COLO668 (cell line): ENCODE measurements around the gene ST3GAL4.
"Not testable (repeated sequence)": the region's sequence is repeated elsewhere in the genome, so short reads cannot be mapped to it uniquely, and the experiment has no call there.

Experiments used
- DNase-seq: peaks from one replicate; lab custom pipeline; 2025; ENCODE audit not compliant: unreplicated experiment; lab: John Stamatoyannopoulos, UW

ST3GAL4 gene

GRCh38 chr11:126384449-126385070 lies 29.1 kb downstream of the ST3GAL4 start:
- DNase-seq: no peak

GRCh38 chr11:126385991-126386728 lies 30.7 kb downstream of the ST3GAL4 start:
- DNase-seq: no peak

GRCh38 chr11:126386729-126387071 lies 31.2 kb downstream of the ST3GAL4 start:
- peak; percentile 85 for DNase-seq

- DNase-seq: no peak
Measured at GRCh38 chr11:126387857-126388256, 32.4 kb downstream of the ST3GAL4 start.

GRCh38 chr11:126390272-126390867 lies 34.9 kb downstream of the ST3GAL4 start:
- DNase-seq: no peak

- no peak for DNase-seq
Measured at GRCh38 chr11:126391286-126391954, 35.9 kb downstream of the ST3GAL4 start.

GRCh38 chr11:126391970-126392632 lies 36.6 kb downstream of the ST3GAL4 start:
- DNase-seq: no peak

- DNase-seq: no peak
Measured at GRCh38 chr11:126392633-126393013, 37.1 kb downstream of the ST3GAL4 start.

- DNase-seq: no peak
Measured at GRCh38 chr11:126393143-126393542, 37.7 kb downstream of the ST3GAL4 start.

GRCh38 chr11:126394036-126394435 lies 38.5 kb downstream of the ST3GAL4 start:
- DNase-seq: no peak

- DNase-seq: not testable (repeated sequence)
Measured at GRCh38 chr11:126394634-126395072, 39.2 kb downstream of the ST3GAL4 start.

- DNase-seq: not testable (repeated sequence)
Measured at GRCh38 chr11:126395784-126396183, 40.3 kb downstream of the ST3GAL4 start.

GRCh38 chr11:126396266-126396665 lies 40.8 kb downstream of the ST3GAL4 start:
- not testable (repeated sequence) for DNase-seq

- DNase-seq: no peak
Measured at GRCh38 chr11:126396965-126397364, 41.5 kb downstream of the ST3GAL4 start.

GRCh38 chr11:126398296-126398695 lies 42.8 kb downstream of the ST3GAL4 start:
- no peak for DNase-seq

GRCh38 chr11:126398721-126399120 lies 43.2 kb downstream of the ST3GAL4 start:
- DNase-seq: no peak

- DNase-seq: no peak
Measured at GRCh38 chr11:126400019-126400418, 44.5 kb downstream of the ST3GAL4 start.

- no peak for DNase-seq
Measured at GRCh38 chr11:126400479-126400878, 45.0 kb downstream of the ST3GAL4 start.

- DNase-seq: no peak
Measured at GRCh38 chr11:126403022-126403581, 47.6 kb downstream of the ST3GAL4 start.

- DNase-seq: no peak
Measured at GRCh38 chr11:126403658-126404057, 48.2 kb downstream of the ST3GAL4 start.

GRCh38 chr11:126404367-126404766 lies 48.9 kb downstream of the ST3GAL4 start:
- no peak for DNase-seq
